KOPT-K1 (cell line): ENCODE data around the gene DNM1L.
"Not testable (repeated sequence)": the region's sequence is repeated elsewhere in the genome, so short reads cannot be mapped to it uniquely, and the experiment has no call there.

ENCODE experiments used
- H3K27ac ChIP-seq: fragments of 200-600 bp; sonication (generic); 2 replicates; pipeline ENCODE4 v1.5.1; 2016; ENCODE audit warnings: antibody characterized with exemption, mild to moderate bottlenecking, low read depth, low read length; ENCODE audit not compliant: poor library complexity, severe bottlenecking
- H3K36me3 ChIP-seq: fragments of 200-600 bp; sonication (generic); 2 replicates; pipeline ENCODE4 v1.5.1; 2017; ENCODE audit warnings: antibody characterized with exemption, mild to moderate bottlenecking, low read length, moderate library complexity; ENCODE audit not compliant: insufficient read depth
- H3K9me3 ChIP-seq: fragments of 200-600 bp; sonication (generic); 2 replicates; pipeline ENCODE4 v1.5.1; 2017; ENCODE audit warnings: antibody characterized with exemption, low read length, mild to moderate bottlenecking; ENCODE audit not compliant: insufficient read depth, poor library complexity, severe bottlenecking

DNM1L gene

DNA sequence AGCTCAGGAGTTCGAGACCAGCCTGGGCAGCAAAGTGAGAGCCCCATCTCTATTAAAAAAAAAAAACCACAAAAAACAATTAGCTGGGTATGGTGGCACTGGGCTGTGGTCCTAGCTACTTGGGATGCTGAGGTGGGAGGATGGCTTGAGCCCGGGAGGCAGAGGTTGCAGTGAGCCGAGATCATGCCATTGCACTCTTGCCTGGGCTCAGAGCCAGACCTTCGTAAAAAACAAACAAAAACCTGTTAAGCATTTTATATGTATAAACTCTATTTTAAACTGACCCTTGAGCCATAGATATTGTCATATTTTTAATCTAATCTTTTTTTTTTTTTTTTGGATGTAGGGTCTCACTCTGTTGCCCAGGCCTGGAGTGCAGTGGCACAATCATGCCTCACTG, 35.7 kb downstream of the DNM1L start:
- H3K36me3 ChIP-seq: peaks cover 57% of the 10 kb centered on the region
- H3K9me3 ChIP-seq: no peaks in the 10 kb centered on the region
- H3K27ac ChIP-seq: no peak overlapping the region

DNA sequence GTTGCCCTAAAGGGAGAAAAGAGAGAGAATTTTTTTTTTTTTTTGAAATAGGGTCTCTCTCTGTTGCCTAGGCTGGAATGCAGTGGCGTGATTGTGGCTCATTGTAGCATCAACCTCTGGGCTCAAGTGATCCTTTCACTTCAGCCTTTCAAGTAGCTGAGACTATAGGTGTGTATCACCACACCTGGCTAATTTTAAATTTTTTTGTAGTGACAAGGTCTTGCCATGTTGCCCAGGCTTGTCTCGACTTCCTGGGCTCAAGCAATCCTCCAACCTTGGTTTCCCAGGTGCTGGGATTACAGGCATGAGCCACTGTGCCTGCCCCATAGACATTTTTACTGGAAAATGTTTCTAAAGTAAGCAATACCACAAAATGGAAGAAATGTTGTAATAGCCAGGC, 39.8 kb downstream of the DNM1L start:
- Histone ChIP-seq H3K9me3 (no peaks in the 10 kb centered on the region), H3K27ac (no peak overlapping the region), H3K36me3 (peaks cover 55% of the 10 kb centered on the region)

DNA sequence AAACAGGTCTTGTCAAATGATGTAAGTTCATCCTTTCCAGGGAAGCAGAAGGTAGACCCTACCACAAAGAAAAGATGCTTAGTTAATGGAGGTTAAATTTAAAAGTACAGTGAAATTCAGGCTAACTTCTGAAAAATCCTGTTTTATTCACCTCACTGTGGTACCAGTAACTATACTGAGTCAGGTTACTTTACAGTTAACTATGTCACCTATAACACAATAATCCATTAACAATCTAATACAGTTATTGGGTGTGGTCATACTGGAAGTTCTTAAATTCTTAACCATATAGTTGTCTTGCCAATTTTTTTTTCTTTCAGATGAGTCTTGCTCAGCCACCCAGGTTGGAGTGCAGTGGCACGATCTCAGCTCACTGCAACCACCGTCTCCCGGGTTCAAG, 46.2 kb downstream of the DNM1L start:
- not testable (repeated sequence) for H3K27ac ChIP-seq, H3K9me3 ChIP-seq
- peaks cover 93% of the 10 kb centered on the region for H3K36me3 ChIP-seq

DNA sequence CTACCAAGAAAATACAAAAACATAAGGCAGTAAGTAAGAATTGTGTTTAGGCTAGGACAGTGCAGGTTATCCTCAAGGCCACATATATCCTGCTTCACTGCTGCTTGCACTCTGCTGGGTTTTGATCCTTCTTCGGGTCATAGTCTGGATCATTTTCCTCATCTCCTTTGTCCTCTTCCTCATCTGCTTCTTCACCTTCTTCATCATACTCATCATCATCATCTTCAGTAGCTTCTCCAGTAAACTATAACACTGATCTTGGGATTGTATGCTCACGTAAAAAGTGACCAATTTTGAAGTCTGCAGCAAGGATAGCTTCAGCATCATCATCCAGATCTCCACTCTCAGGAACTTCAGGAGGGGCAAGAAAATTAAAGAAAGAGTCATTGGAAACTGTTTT, 47.2 kb downstream of the DNM1L start:
- H3K9me3 ChIP-seq: no peaks in the 10 kb centered on the region
- peaks cover 93% of the 10 kb centered on the region for H3K36me3 ChIP-seq
- no peak overlapping the region for H3K27ac ChIP-seq

DNA sequence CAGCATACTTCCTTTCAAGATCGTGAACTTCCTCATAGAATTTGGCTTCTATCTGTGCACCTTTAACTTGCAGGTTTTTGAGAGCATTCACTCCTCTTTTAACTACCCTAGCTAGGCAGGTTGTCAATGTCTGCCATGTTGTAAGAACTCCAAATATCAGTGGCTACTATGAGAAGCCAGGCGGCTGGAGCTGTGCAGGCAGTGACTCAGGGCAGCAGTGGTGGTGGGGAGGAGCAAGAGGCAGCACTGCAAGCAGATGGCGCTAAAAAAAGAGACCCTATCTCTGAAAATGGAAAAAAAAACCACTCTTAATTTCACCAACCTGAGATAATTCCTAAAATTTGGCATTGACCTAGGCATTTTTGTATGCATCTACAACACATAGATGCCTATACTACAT, 48.1 kb downstream of the DNM1L start:
- H3K36me3 ChIP-seq: peaks cover 93% of the 10 kb centered on the region
- H3K27ac ChIP-seq: no peak overlapping the region
- H3K9me3 ChIP-seq: no peaks in the 10 kb centered on the region

DNA sequence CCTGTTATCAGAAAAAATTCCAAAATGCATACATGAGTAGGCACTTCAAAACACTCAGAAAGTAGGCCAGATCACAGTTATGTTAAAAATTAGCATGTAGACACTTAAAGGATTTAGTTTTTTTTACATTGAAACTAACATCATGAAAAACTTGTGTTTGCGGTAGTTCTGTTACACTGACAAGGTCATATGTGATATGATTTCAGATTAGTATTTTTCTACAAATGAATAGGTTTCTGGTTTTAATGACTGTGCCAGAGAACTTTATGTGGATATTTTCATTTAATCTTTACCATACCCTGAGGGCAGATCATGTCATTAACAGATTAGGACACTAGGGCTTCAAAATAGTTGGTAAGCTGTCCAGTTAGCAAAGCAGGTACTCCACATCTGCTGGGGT, 55.9 kb downstream of the DNM1L start:
- Histone ChIP-seq H3K9me3 (no peaks in the 10 kb centered on the region), H3K27ac (no peak overlapping the region), H3K36me3 (peaks cover 99% of the 10 kb centered on the region)

DNA sequence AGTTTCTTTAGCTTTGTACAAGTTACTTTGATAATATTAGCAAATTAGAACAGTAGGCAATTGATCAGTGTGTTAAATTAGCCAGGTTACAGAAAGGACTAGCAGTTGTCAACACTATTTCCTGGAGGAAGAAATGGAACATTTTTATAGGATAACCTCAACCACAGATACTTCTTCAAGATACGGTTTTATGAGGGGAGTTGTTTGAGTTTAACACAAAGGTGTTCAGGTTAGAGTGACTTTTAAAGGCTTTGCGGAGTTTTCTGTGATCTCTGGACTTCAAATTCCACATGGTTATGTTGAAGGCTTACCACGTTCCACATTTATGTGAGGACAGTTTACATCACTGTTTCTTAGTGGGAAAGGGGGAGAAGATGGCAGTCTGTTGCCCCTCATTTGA, 57.3 kb downstream of the DNM1L start:
- peaks cover 100% of the 10 kb centered on the region for H3K36me3 ChIP-seq
- no peak overlapping the region for H3K27ac ChIP-seq
- H3K9me3 ChIP-seq: no peaks in the 10 kb centered on the region

DNA sequence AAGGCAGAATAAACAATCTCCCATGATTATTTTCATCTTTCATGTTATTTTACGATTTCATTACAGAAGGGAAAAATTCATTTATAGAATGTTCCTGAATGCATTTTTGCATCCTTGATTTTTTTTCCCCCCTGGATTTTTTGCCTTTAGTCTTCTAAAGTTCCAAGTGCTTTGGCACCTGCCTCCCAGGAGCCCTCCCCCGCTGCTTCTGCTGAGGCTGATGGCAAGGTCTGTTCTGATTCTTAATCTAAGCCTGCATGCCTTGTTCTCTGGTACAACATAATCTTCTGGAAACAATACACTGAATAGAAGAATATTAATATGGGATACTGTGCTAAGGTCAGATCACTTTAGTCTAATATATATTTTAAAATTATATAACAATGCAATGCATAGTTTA, 58.6 kb downstream of the DNM1L start:
- H3K27ac ChIP-seq: no peak overlapping the region
- H3K36me3 ChIP-seq: peaks cover 100% of the 10 kb centered on the region
- H3K9me3 ChIP-seq: no peaks in the 10 kb centered on the region

DNA sequence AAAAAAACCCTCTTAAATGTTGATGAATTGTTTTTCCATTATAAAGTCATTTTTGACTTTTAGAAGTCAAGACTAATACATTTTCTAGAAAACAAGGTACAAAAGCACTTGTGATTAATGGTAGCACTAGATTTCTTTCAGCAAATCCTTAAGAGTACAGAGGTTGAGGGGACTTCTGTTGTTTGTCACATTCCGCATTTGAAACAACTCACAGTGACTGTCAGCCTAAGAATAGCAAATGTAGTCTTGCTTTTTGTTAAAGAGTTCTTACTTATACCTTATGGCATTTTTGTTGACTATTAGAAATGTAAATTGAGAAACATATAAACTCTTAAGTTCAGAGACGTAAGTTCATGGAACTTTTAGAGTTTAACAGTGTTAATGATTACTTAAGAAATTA, 60.2 kb downstream of the DNM1L start:
- Histone ChIP-seq H3K27ac (no peak overlapping the region), H3K9me3 (no peaks in the 10 kb centered on the region), H3K36me3 (peaks cover 100% of the 10 kb centered on the region)

DNA sequence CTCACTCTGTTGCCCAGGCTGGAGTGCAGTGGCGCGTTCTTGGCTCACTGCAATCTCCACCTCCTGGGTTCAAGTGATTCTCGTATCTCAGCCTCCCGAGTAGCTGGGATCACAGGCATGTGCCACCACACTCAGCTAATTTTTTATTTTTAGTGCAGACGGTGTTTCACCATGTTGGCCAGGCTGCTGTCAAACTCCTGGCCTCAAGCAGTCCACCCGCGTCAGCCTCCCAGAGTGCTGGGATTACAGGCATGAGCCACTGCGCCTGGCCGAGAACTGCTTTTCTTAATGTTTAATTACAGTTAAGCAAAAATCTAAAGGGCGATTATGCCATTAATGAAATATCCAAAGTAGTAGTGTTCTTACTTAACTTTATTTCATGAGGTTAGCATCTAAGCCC, 63.0 kb downstream of the DNM1L start:
- Histone ChIP-seq H3K27ac (no peak overlapping the region), H3K9me3 (no peaks in the 10 kb centered on the region), H3K36me3 (peaks cover 100% of the 10 kb centered on the region)

DNA sequence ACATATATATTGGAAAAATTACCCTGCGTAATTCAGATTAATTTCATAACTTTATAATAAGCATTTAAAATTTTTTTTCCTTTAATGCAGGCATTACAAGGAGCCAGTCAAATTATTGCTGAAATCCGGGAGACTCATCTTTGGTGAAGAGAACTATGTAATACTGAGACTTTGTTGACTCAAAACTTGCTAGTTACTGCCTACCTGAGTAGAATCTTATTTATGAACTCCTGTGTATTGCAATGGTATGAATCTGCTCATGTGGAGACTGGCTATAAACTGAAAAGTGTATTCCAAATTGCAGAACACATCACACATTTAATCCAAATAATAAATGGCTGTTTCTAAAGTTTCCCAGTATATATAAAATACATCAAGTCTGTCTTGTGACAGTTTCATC, 64.2 kb downstream of the DNM1L start:
- H3K36me3 ChIP-seq: peaks cover 100% of the 10 kb centered on the region
- H3K27ac ChIP-seq: no peak overlapping the region
- no peaks in the 10 kb centered on the region for H3K9me3 ChIP-seq

DNA sequence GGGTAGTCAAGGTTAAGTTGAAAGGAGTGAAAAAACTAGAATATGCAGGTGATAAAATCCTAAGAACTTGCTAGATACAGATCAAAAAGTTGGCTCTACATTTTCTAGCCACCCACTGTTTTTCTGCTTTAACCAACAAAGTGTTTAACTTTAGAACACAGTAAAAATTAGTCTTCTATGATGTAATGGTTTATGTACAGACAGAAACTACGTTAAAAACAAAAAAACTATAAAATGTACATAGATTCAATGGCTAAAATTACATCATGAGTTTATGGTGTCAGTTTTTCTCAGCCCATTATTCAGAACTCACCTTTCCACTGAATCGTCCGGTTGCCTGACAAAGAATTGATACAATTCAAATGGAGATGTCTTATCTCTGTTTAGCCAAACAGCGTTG, 74.5 kb downstream of the DNM1L start:
- H3K36me3 ChIP-seq: peaks cover 57% of the 10 kb centered on the region
- no peaks in the 10 kb centered on the region for H3K9me3 ChIP-seq
- H3K27ac ChIP-seq: no peak overlapping the region

DNA sequence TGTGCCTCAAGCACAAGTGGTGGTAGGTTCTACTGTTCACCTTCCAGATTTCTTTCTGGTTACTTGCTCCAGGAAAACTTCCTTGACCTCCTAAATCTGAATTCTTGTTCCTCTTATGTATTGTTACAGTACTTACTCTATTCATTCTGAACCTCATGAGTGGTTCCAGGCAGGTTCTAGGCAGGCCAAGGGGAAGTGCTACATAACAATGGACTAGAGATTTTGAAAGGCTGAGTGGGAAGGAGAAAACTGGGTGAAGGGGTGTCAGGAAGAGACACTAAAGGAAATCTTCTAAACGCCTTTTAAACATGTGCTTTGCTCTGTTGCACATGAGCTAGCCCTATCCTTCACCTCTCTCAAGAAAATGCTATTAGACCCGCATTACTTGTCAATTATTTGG, 75.0 kb downstream of the DNM1L start:
- no peaks in the 10 kb centered on the region for H3K9me3 ChIP-seq
- H3K27ac ChIP-seq: no peak overlapping the region
- peaks cover 52% of the 10 kb centered on the region for H3K36me3 ChIP-seq

DNA sequence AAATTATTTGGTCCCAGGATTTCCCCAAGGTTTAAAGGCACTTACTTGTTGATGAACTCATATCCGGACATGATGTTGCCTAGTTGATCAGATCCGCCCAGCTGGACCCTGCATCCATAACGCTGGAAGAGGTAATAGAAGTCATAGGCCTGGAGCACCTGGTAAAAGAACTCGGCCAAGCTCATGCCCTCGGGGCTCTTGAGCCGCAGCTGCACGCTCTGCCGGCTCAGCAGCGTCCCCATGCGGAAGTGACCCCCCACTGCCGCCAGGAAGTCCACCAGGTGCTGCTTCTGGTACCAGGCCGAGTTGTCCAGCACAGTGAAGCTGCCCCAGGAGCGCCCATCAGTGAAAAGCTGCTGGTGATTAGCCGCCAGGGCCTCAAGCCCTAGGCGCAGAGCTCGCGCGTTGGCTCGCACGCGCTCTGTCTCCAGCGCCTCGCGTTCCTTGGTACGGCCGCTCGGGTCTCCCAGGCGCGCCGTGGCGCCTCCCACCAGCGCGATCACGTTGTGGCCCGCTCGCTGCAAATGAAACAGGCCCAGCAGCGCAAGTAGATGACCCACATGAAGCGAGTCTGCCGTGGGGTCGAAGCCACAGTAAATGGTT, 76.1 kb downstream of the DNM1L start:
- peak overlapping the region; percentile 79 for H3K27ac ChIP-seq
- H3K36me3 ChIP-seq: peaks cover 42% of the 10 kb centered on the region
- no peaks in the 10 kb centered on the region for H3K9me3 ChIP-seq

DNA sequence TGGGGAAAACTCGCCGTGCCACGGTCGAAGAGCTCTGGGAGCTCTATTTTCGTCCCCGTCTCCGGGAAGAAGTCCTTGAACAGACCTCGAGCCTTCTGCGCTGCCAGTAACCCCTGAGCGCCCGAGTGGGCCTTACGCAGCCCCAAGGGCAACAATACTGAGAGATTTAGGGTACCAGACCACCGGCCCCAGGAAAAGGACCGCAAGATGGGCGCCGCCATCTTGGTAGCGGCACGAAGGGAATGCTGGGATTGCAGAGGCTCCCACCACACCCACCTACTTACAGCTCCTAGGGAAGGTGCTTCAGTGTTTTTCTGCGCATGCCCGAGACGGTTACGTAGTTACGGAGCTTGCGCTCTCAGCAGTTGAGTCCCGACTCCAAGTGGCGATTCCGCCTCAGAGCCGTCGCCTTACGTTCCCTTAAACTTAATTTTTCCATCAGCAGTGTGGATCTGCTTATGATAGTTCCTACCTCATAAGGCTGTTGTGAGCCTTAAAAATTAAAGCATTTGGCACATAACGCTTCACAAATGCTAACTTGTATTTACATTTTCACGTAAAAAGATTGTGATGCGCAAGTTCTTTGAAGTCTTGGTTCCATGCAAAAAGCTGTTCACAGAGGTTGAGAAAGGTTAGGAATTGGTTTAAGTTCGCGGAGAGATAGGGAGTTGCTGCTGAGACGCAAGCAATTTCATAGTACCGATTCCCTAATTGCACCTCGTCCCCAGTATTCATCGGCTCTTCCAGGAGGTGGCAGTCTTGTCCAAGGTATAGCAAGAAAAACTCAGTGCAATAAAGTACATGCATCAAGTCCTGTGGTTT, 76.8 kb downstream of the DNM1L start, which contains the start of gene YARS2:
TSS of gene YARS2 (minus strand) at position 244 of the 822 bp plus-strand sequence. CDS start at position 221, 23 bp downstream.
- Histone ChIP-seq H3K36me3 (peaks cover 34% of the 10 kb centered on the region), H3K9me3 (no peaks in the 10 kb centered on the region), H3K27ac (peak within 1 kb of the TSS; percentile 79)
